Sigmoid colon (tissue), 4 donors: Measurements from ENCODE around the gene ATG5.

Experiments used
- CTCF ChIP-seq, 4 experiments: fragments of 450-650 bp in 3 of 4; fragments of 200-600 bp in 1 of 4; IDR thresholded peaks; one replicate each; pipeline ENCODE4 v1.5.1; 2016 to 2019; ENCODE audit warnings: antibody characterized with exemption in 4 of 4, mild to moderate bottlenecking in 3 of 4, moderate library complexity in 2 of 4
- EP300 ChIP-seq, 4 donors: sonication (generic); formaldehyde crosslinking; IDR thresholded peaks; one replicate each; pipeline ENCODE4 v1.6.1; 2017; ENCODE audit warnings: antibody characterized with exemption in 4 of 4
- POLR2A ChIP-seq, 2 donors: fragments of 450-650 bp; IDR thresholded peaks; one replicate each; pipeline ENCODE4 v1.6.1; 2016; ENCODE audit warnings: antibody characterized with exemption in 2 of 2, mild to moderate bottlenecking in 2 of 2, moderate library complexity in 2 of 2
- POLR2AphosphoS5 ChIP-seq, 4 donors: sonication (generic); formaldehyde crosslinking; IDR thresholded peaks; one replicate each; pipeline ENCODE4 v1.6.1; 2017; ENCODE audit warnings: antibody characterized with exemption in 4 of 4

- TF ChIP-seq CTCF (IDR thresholded peaks at IDR 0.05) (no peak), POLR2A (IDR thresholded peaks at IDR 0.05) (no peak), POLR2AphosphoS5 (IDR thresholded peaks at IDR 0.05) (no peak), EP300 (IDR thresholded peaks at IDR 0.05) (no peak)
Measured at GRCh38 chr6:106194949-106195921, 130.3 kb downstream of the ATG5 start.
